KMS-11 (cell line): ENCODE measurements around the gene RAD51B.

Source experiments
- H2AFZ ChIP-seq: fragments of 200-600 bp; sonication (generic); 2 replicates; pipeline ENCODE4 v1.6.1; 2016; ENCODE audit warnings: antibody characterized with exemption, mixed run types, low read depth
- H3K27ac ChIP-seq: fragments of 200-600 bp; sonication (generic); 2 replicates; pipeline ENCODE4 v1.6.1; 2016; ENCODE audit warnings: mild to moderate bottlenecking, mixed run types
- H3K27me3 ChIP-seq: fragments of 200-600 bp; sonication (generic); 2 replicates; pipeline ENCODE4 v1.6.1; 2017; ENCODE audit warnings: mild to moderate bottlenecking, low read depth, mixed run types, moderate library complexity; ENCODE audit not compliant: insufficient read depth
- H3K36me3 ChIP-seq: fragments of 200-600 bp; sonication (generic); 2 replicates; pipeline ENCODE4 v1.6.1; 2017; ENCODE audit warnings: mild to moderate bottlenecking, mixed run types; ENCODE audit not compliant: insufficient read depth
- H3K4me1 ChIP-seq: fragments of 200-600 bp; sonication (generic); 2 replicates; pipeline ENCODE4 v1.6.1; 2016; ENCODE audit warnings: mild to moderate bottlenecking, low read depth, mixed run types; ENCODE audit not compliant: poor library complexity, severe bottlenecking
- H3K4me2 ChIP-seq: fragments of 200-600 bp; sonication (generic); 2 replicates; pipeline ENCODE4 v1.7.0; 2016; ENCODE audit warnings: mild to moderate bottlenecking, mixed run types
- H3K4me3 ChIP-seq: fragments of 200-600 bp; sonication (generic); IDR thresholded peaks from 2 replicates; pipeline ENCODE4 v1.6.1; 2017; ENCODE audit warnings: low read depth, low read length, mixed read lengths; ENCODE audit not compliant: insufficient read depth
- H3K79me2 ChIP-seq: fragments of 200-600 bp; sonication (generic); 2 replicates; pipeline ENCODE4 v1.6.1; 2016; ENCODE audit warnings: low read depth, mixed run types; ENCODE audit not compliant: insufficient read depth
- H3K9ac ChIP-seq: fragments of 200-600 bp; sonication (generic); 2 replicates; pipeline ENCODE4 v1.6.1; 2016; ENCODE audit warnings: mild to moderate bottlenecking, mixed run types
- H4K20me1 ChIP-seq: fragments of 200-600 bp; sonication (generic); 2 replicates; pipeline ENCODE4 v1.6.1; 2016; ENCODE audit warnings: mild to moderate bottlenecking, mixed run types; ENCODE audit not compliant: insufficient read depth
- CTCF ChIP-seq: fragments of 200-600 bp; sonication (generic); conservative IDR thresholded peaks from 2 replicates; pipeline ENCODE4 v1.6.1; 2017; ENCODE audit warnings: low read depth, mild to moderate bottlenecking, antibody characterized with exemption, low read length, moderate library complexity, mixed read lengths

The RAD51B gene

GRCh38 chr14:67886191-67886590, 66.6 kb downstream of the RAD51B start:
- Histone ChIP-seq H3K36me3 (no peaks in the 10 kb centered on the region), H3K4me2 (no peak overlapping the region), H3K9ac (no peak overlapping the region), H3K4me1 (peaks cover 13% of the 10 kb centered on the region), H3K79me2 (no peaks in the 10 kb centered on the region), H4K20me1 (no peaks in the 10 kb centered on the region), H2AFZ (no peak overlapping the region), H3K27me3 (no peaks in the 10 kb centered on the region), H3K27ac (no peak overlapping the region), H3K4me3 (no peak overlapping the region)
- no peak for TF ChIP-seq CTCF

- no peak overlapping the region for H3K27ac ChIP-seq
- no peaks in the 10 kb centered on the region for H4K20me1 ChIP-seq
- H3K4me3 ChIP-seq = no peak overlapping the region
- H3K4me1 ChIP-seq = peaks cover under 1% of the 10 kb centered on the region
- no peak overlapping the region for H3K4me2 ChIP-seq
- TF ChIP-seq CTCF = no peak
- no peaks in the 10 kb centered on the region for H3K36me3 ChIP-seq
- H2AFZ ChIP-seq = no peak overlapping the region
- no peak overlapping the region for H3K9ac ChIP-seq
- no peaks in the 10 kb centered on the region for H3K27me3 ChIP-seq
- H3K79me2 ChIP-seq = no peaks in the 10 kb centered on the region
These were observed 67.9 kb downstream of the RAD51B start for GRCh38 chr14:67887478-67887877.

DNA sequence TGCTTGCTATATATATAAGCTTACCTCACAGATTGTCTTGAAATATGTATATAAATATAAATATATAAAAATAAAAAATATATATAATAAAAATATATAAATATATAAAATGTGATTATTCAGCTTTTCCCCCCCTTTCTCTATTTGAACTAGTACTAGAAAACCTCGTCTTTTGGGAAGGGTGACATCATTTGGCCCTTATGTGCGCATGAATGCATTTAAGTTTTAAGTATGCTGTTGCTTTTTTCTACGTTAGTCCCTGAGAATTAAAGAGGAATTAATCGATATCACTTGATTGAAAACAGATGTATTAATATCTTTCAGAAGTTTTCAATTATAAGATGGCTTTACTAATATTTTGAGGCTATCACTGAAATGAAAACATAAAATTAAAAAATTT, 69.9 kb downstream of the RAD51B start:
- no peak overlapping the region for H2AFZ ChIP-seq
- no peak for TF ChIP-seq CTCF

DNA sequence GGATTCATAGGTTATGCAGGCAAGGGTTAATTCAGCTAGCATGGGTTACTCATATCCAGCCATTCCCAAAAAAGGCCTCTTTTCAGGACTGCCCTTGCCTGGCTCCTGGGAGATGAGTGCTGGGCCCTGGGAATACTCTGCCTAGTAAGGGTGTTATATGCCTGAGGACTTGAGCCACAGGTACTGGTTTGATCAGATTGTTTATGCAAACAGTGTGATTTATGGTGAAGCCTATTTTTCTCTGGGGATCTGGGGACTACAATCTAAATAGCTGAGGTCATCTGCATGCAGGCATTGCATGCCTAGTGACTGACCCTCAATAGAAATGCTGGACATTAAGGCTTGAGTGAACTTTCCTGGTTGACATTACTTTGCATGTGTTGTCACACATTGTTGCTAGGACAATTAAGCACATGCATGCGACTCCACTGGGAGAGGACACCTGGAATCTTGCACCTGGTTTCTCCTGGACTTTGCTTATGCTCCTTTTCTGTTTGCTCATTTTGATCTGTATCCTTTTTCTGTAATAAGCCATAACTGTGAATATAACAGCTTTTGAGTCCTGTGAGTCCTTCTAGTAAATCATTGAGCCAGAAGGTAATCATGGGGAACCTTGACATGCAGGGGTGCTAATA, 73.0 kb downstream of the RAD51B start:
- no peaks in the 10 kb centered on the region for H3K27me3 ChIP-seq

More for the DNA sequence above, 69.9 kb downstream of the RAD51B start:
- Histone ChIP-seq H3K9ac (no peak overlapping the region), H3K27ac (no peak overlapping the region), H3K4me1 (no peaks in the 10 kb centered on the region), H3K4me2 (no peak overlapping the region), H3K36me3 (no peaks in the 10 kb centered on the region), H3K79me2 (no peaks in the 10 kb centered on the region), H3K4me3 (no peak overlapping the region), H3K27me3 (no peaks in the 10 kb centered on the region), H4K20me1 (no peaks in the 10 kb centered on the region)

More for the DNA sequence above, 73.0 kb downstream of the RAD51B start:
- no peak for TF ChIP-seq CTCF
- H2AFZ ChIP-seq = no peak overlapping the region
- no peaks in the 10 kb centered on the region for H4K20me1 ChIP-seq
- H3K79me2 ChIP-seq = no peaks in the 10 kb centered on the region
- no peaks in the 10 kb centered on the region for H3K36me3 ChIP-seq
- H3K4me2 ChIP-seq = no peak overlapping the region
- no peak overlapping the region for H3K4me3 ChIP-seq
- H3K9ac ChIP-seq = no peak overlapping the region
- no peak overlapping the region for H3K27ac ChIP-seq
- H3K4me1 ChIP-seq = no peaks in the 10 kb centered on the region
